GM04504 (cell line): ENCODE results near the gene CD274.

Experiments
- DNase-seq: peaks from one replicate; pipeline ENCODE4 v3.0.0-alpha.2; 2012; ENCODE audit warnings: low read depth

Gene CD274

DNA sequence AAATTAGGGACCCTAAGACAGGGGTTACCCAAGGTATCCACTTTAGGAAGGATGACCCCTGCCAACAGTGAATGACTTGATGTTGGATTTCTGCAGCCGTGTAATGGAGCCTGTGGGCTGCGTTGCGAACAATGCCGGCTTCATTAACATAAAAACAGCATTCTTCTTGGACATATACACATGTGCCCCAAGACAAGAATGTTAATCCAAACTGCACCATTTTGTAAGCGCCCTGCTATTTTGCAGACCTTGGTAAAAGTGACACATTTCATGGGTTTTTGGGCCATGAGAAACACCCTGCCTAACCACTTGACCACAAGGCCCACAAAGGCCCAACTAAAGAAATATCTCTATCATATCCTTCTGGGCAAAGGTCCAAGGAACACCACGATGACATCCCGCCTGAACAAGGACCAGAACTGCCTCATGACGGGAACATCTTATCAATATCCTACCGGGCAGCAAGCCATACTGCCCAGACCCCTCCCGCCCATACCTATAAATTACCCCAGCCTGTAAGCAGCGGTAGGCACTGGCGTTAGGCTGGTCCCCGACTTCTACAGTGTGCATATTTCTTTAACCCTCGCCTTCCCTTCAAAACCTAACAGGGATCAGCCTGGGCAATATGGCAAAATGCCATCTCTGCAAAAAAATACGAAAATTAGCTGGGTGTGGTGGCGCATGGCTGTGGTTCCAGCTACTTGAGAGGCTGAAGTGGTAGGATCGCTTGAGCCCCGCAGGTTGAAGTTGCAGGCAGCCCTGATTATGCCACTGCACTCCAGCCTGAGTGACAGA lies 50.3 kb downstream of the CD274 start:
- no peak for DNase-seq

DNA sequence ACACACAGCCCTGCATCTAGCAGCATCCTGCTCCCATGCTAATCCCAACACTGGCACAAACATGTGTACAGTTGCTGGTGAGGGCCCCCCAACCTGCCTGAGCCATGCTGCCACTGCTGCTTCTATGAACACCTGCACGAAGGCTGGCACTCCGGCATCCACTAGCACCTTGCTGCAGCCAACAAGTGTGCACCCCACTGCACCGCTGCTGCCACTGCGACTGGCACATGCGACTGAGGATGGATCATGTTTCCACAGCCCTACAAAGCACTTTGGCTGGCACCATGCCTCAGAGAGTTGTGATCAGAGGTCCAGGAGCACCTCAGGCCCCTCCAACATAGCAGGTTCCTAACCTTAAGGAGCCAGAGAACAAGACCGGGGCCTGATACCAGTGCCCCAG lies 52.2 kb downstream of the CD274 start:
- no peak for DNase-seq

DNA sequence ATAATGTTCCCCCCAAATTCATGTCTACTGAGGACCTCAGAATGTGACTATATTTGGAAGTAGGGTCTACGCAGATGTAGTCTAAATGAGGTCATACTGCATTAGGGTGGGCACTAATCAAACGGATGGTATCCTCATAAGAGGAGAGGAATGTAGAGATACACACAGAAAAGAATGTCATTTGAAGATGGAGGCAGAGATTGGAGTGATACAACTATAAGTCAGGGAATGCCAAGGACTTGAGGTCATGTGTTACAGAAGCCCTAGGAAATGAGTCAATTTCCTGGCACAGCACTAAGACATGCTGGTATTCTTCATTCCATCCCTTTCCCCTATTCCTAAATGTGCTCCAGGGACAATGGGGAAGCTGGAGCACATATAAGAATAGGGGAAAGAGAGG lies 59.2 kb downstream of the CD274 start:
- DNase-seq = peak; percentile 71

DNA sequence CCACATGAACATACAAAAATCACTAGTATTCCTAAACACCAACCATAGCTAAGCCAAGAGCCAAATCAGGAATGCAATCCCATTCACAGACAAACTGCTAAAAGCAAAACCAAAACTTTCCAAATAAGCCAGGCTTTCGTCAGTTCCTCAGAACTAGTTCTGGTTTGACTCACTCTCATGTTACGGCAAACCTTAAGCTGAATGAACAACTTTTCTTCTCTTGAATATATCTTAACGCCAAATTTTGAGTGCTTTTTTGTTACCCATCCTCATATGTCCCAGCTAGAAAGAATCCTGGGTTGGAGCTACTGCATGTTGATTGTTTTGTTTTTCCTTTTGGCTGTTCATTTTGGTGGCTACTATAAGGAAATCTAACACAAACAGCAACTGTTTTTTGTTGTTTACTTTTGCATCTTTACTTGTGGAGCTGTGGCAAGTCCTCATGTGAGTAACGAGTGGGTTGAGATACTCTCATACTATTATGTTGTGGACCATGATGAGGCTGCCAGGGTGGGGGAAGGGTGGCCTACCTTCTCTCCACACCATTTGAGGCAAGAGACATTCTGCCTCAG lies 60.1 kb downstream of the CD274 start, which contains the start of gene PDCD1LG2:
Gene PDCD1LG2, plus strand, starts transcription at position 172 of the 572 bp plus-strand sequence. CDS start 12,016 bp downstream, outside the sequence.
- DNase-seq = no peak

DNA sequence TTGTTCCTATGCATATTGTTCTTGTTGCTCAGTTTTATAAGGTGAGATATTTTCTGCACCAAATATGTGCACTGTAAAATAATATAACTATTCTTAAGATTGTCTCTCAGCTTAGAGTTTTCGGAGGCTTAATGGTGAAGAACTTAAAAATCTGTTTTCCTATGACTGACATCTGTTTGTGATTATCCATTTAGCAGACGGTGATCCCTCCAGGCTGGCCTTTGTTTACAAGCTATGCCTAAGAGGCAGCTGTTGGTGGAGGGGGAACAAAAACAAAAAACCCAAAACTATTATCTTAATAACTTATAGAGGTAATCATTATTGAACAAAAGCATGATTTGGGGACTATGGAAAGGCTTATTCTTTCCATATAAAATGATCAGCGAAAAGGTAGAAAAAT lies 60.6 kb downstream of the CD274 start:
- DNase-seq = no peak

DNA sequence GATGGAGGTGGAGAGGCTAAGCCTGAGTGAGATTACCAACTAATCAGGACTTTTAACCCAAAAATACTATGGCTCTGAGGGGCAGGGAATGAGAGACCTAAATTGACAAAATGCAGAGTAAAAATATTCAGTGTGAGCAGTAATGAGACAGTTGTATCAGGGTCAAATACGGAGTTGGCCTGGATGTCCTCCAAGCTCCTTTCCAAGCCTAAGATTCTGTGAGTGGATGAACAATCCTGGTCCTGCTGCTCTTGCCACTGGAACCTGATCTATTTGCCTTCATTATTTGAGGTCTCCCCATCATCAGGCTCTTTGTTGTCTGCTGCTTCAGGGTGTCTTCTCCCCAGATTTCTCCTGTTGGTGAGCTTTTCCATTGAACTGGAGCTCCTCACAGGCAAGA lies 61.1 kb downstream of the CD274 start:
- no peak for DNase-seq

DNA sequence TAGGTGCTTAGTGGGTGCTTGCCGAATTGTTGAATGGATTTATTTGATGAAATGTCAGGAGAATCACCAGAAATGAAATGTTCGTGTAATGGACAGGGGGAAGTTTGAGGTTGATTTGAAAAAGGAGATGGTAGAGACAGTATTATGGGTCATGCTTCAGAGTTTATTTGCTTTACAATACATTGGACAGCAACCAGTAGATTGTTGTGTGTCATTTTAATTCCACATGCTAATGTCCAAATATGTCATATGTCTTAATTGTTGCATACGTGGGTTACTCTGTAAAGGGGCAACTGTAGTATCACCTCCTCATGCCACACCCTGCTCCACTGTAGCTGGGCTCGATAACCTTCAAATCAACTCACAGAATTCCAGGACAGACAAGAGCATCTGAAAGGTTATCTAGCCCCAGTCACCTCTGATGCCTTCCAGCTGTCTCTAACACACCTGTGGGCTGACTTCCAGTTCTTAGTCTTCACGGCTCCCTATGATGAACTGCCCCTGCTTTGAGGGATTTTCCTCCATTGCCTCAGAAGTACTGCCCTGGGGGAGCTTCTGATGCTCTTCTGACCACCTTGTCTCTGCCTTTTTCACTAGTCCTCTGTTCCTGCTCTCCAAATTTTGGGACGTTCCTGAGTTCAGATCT lies 61.7 kb downstream of the CD274 start:
- no peak for DNase-seq

DNA sequence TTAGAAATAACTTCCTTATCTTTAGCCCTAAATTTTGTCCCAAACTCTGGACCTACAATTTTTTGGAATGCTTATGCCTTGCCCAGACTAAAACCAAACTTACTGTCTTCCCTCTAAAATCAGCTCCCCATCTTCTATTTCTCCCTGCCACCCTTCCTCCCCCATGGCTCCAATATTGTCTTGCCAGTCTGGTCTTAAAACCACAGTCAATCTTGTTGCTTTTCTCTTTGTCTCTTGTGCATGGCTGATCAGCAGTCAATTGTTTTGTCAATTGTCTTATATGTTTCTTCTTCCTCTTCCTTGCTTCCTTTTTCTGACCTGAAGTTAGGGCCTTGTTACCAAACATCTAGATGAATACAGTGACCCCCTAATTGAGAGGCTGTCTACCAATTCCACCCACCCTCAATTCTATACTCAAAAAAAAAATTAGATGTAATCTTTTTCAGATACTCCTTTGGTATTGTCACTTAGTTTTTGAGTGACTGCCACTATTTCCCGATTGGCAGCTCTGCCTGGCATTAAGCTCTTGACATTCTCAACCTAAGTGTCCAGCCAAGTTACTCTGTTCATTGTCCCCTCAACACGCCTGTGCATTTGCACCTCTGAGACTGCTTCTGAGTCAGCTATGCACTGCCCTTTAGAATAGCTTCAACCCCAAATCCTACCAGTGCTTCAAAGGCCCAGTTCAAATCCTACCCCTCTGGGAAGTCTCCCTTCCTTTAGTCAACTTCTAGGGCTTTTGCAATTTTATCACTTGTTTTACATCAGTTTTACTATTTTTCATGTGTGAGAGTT lies 62.5 kb downstream of the CD274 start:
- DNase-seq = no peak

DNA sequence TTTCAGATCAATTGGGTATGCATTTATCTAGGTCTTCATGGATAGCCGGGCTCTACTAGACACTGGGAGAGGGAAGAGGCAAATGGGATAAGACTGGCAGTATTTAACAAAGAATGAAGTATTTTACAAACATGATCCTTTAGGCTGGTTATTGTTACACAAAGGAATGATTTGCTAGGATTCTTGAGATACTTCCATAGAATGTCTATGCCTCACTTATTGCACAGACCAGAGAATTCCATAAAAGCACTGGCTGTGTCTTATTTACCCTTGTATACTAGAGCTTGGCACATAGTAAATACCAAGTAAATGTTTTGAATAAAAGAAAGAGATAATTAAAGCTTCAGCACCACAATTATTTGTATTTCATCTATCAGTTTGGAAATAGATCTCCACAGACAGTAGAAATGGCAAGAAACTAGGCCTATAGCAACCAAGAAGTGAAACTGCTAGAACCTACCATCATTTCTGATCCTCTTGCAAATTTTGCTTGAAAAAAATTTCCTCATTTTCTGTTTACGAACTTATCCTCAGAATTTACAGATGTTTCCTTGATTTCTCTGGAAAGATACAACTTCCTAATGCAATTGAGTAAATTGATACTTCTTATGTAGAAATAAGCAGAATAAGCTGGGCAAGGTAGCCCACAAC lies 63.7 kb downstream of the CD274 start:
- no peak for DNase-seq

DNA sequence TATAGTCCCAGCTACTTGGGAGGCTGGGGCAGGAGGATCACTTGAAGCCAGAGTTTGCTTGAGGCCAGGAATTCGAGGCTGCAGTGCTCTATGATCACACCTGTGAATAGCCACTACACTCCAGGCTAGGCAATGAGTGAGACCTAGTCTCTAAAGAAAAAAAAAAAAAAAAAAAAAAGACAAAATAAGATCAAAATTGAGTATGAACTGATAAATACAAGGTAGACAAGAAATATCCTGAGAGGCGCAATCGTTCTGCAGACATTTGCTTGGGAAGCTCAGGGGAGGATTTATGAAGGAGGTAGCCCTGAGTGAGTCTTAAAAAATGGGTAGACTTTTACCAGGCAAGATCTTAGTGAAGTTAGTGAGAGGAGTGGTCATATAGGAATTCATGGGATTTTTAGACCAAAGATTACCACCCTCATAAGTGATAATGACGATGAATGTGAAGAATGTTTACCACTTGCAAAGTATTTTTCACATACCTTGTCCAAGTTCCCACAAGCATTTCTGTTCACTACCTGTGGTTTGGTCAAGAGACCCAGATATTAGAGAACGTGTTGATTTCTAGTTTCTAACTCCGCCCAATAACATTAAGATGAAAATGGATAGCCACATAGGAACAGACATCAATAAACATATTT lies 64.4 kb downstream of the CD274 start:
- DNase-seq = no peak

DNA sequence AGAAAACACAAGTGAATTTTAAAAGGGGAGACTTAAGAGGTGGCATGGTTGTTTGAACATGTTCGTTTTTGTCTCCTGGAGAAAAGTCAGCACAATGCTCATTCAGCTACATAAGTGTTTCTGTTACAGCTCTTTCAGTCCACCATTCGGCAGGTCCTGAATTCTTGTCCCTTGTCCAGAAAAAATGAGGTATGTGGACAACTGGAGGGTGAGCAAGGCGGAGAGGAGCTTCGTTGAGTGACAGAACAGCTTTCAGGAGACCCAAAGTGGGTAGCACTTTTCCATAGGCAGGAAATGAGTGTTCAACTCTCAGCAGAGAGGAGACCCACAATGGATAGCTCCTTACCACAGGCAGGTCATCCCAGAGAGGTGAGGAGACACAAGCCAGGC lies 64.9 kb downstream of the CD274 start:
- DNase-seq = no peak

DNA sequence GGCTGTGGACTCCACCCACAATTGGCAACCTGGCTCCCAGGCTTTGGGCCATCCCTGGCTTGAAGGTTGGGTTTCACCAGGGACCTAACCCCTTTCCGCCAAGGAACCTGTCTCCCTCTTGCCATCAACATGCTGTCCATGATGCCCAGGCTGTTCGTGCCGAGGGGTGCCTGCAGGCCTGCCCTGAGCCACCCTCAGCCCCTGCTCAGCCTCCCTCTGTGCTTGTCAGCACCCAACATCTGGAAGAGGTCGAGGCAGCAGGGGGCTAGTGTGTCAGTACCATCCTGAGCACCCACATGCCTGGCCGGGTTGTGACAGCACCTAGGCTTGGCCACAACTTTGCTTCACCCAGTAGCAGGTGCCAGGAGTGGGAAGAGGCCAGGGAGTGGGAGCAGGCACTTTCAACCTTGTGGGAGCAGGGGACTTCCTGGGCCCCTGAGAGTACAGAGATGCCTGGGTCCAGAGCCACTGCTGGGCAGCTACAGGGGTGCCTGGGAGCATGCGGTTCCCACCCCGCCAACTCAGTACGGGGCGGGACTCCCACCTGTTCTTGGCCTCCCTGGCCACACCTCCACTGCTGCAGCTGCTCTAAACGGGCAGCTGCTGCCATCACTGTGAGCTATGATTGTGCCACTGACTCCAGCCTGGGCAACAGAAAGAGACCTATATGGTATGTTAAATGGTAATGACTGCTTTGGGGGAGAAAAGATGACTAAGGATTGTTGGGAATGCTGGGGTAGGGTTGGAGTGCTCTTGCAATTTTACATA lies 66.3 kb downstream of the CD274 start:
- DNase-seq = no peak

DNA sequence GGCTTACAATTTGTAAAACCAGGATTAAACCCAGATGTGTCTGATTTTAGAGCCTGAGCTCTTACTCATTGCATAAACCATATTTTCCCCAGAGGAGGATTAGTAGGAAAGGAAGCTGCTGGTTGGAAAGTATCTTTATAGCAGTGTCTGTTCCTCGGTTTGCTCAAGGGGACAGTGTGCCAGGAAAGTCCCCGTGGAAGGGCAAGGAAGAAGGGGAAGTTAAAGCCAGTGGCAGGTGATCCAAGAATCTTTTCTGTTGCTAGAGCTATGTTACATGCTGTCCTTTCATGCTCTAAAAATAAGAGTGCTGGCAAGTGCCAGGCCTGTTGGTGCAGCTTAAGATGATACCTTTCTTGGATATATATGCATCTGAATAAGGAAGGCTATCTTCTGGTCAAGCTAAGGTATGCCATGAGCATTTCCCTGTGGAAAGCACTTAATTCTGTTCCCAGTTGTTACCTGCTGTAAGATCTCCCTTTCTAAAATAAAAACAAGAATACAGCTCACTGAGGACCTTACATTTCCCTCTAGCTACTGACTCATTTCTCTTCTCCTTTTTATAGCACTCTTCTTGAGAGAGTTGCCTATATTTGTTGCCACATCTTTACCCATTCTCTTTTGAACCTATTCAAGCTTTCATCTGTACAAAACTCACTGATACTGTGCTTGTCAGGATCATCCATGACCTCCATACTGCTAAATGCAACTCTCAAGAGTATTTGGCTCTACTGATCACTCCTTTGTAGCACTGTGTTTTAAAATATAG lies 68.0 kb downstream of the CD274 start:
- DNase-seq = no peak

DNA sequence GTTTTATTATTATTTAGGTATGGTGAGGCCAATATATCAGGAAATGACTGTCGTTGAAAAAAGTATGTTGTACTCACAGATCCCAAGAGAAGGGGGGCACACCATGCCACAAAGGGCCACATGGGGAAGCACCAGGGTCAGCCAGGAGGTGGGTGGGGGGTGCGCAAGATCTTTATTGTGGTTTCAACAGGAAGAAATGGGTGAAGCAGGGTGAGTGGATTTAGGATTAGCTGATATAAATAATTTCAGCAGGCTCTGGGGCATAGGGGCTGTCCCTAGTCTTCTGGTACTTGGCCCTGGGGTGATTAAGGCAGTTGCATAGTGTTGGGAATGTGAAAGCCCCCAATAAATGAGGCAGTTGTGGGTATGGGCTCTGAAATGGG lies 68.6 kb downstream of the CD274 start:
- no peak for DNase-seq
